ENCODE data around the gene PKIB.
"Not testable (repeated sequence)": the region's sequence is repeated elsewhere in the genome, so short reads cannot be mapped to it uniquely, and the experiment has no call there.

The PKIB gene, protein sequence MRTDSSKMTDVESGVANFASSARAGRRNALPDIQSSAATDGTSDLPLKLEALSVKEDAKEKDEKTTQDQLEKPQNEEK

DNA sequence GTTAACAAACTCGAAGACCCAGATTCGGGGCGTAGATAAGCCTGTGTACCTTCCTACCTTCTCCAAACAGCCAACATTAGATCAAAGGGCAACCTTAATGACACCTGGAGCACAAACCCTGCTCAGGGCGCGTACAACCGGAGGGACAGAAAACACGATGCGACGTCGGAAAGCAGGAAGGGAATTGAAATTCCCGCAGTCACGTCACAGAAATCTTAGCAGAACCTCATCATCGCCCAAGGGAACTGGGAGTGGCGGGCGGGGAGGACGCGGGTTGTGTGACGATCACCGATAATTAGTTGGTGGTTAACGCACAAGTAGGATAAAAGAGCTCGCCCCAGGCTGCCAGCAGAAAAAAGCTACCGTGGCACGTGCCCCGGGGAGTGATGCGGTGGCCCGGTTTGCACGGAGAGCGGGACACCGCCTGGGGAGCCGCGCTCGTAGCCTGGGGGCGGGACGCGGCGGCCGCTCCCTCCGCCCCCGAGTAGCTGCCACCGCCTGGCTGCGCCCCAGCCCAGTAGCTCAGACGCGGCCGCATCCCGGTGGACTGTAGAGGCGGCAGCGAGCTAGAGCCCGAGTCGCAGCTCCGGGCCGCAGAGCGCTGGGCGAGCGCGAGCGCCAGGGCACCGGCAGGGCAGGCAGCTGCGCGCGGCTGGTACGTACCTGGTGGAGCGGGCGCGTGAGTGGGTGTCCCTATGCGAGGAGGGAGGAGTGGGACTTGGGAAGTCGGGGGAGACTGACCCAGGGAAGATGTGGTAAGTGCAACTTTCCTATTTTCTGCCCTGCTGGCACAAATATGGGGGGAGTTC is at the start of gene PKIB:
TSS of gene PKIB (plus strand) at position 525 of the 809 bp plus-strand sequence. CDS start 107,390 bp downstream, outside the sequence.
- DNase-seq = peak; percentile 99

DNA sequence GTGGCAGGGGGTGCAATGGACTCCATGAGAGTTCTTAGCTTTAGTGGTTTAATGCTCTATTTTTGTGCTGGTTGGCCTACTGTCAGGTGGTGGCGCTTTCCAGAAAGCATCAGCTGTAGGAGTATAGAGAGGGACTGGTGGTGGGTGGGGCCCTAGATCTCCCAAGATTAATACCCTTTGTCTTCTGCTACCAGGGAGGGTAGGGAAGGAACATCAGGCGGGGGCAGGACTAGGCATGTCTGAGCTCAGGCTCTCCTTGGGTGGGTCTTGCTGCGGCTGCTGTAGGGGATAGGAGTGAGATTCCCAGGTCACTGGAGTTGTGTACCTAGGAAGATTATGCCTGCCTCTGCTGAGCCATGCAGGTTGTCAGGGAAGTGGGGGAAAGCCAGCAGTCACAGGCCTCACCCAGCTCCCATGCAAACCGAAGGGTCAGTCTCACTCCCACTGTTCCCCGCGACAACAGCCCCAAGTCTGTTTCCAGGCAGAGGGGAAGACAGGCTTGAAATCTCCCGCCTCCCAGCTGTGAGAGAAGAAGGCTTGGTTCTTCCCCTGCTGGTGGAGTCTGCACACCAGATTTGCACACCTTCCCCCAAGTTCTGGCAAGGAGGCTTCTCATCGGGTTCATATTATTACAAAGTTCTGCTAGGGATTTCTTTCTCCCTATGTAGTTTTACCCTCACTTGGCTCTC is 46.7 kb upstream of the PKIB start:
- no peak for DNase-seq

DNA sequence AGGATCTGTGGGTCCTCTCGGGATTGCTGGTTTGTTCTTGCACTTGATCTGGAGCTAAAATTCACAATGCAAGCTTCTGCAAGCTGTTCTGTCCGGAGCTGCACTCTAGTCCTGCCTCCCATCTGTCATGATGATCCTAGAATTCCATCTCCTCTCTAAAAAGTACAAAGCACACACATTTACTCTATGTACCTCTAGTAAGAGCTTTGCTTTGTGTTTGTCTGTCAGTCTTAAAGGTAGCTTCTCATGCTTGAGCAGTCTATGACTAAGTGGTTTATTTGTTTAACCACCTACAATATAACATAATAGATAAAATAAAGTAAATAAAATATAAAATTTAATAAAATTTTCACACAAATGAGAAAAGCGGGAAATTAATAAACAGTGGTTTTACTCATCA is 46.0 kb upstream of the PKIB start:
- no peak for DNase-seq

DNA sequence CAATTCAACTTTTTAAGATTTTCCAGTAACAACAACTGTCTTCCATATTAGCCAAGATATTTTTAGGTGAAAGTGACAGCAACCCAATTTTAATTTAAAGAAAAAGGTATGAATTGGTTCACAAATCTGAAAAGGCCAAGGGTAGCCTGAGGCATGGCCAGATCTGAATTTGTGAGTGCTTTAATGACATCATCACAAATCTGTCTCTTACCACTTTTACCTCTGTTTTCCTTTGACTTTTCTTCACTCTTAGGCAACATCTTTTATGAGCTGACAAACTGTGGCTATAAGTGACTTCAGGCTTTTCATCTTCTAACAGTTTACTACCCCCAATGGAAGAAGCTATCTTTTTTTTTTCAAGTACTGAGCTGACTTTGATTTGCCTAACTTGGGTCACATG is 44.5 kb upstream of the PKIB start:
- DNase-seq = no peak

DNA sequence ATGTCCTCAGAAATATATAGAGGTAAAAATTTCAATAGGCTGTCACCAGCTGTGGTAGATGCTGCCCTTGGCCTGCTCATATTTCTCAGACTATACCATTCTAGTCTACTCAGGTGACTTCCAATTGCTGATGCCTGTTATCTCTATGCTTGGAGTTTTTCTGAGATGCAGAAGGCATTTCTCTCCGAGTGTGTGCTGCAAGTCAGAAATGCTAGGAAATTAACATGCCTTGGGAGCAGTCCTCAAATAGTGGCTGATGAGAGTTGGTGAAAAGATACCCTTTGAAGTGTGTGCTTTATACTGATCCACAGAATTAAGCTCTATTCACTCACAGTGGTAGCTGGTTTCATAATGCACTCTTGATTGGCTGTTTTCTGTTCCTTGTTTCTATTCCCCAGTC is 43.2 kb upstream of the PKIB start:
- DNase-seq = no peak

DNA sequence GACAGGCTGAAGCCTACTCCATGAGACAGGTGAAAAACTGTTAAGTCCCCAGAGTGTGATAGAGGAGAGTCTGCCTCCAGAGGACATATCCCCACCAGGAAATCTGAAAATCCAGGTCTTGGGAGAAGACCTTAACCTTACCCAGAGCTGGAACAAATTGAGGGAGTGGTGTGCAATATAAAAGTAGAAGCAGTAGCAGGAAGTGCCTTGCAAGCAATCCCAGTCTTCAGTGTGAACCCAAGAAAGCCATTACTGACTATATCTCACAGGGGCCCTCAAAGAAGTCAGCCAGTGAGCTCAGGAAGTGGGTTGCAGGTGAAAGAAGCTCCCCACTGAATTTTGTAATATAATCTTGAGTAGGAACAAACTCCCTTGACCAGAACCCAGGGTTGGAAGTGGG is 41.9 kb upstream of the PKIB start:
- DNase-seq = peak; percentile 28

DNA sequence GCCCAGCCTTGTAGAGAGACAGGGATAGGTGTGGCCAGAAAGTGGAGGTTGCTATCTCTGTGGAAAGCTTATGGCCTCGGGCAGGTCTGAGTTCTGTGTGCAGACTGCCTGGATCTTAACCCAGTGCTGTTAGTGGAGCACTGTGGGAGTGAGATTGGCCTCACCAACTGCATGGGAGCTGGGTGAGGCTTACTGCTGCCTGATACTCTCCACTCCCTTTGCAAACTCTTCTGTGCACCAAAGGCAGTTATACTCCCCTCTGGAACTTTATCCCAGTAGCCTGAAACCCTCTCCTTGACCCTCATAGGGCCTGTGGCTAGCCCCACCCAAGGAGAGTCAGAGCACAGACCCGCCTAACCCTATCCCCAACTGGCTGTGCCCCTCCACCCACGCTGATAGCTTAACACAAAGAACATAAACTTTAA is 41.4 kb upstream of the PKIB start:
- peak; percentile 66 for DNase-seq

DNA sequence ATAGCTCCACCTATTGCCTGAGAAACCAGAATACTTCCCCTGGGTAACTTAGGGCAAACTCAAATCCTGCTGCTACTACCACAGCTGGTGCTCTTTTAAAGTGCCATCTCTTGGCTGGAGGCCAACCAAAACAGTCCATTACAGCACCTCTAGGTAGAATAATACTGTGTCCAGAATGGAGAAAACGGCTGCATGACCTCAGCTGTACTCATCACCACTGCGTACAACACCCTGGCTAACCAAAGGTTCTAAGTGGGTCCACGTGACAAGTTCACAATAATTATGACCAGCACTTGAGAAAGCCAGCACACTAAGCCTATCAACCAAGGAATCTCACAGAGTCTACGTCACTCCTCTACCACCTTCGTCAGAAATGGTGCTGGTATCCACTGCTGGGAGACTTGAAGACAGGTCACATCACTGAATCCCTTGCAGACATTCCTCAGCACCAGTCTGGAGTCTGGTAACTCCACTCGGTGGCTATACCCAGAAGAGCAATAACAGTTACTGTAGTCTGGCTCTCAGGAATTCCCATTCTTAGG is 40.9 kb upstream of the PKIB start:
- peak; percentile 88 for DNase-seq

DNA sequence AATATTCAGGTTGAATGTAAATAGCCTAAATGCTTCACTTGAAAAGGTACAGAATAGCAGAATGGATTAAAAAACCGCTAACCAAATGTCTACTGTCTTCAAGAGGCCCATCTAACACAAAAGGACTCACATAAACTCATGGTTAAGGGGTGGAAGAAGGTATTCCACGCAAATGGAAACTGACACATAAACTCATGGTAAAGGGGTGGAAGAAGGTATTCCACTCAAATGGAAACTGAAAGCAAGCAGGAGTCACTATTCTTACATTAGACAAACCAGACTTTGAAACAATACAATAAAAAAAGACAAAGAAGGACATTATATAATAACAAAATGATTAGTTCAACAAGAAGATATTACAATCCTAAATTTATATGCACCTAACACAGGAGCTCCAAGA is 38.3 kb upstream of the PKIB start:
- no peak for DNase-seq

DNA sequence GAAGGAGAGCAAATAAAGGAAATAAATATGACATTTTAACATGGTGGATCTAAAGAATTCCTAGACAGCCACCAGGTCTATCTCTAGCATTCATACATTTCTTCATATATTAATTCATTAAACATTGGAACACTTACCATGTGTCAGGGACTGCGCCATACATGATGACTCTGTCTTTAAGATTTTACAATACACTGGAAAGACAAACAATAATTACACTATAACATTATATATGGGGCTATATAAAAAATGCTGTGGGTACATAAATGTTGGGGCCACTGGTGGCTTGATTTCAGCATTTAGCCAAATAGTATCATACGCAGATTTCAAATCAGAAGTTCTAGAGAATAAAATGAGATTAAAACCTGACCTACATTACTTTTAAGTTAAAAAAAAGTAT is 33.3 kb upstream of the PKIB start:
- no peak for DNase-seq

DNA sequence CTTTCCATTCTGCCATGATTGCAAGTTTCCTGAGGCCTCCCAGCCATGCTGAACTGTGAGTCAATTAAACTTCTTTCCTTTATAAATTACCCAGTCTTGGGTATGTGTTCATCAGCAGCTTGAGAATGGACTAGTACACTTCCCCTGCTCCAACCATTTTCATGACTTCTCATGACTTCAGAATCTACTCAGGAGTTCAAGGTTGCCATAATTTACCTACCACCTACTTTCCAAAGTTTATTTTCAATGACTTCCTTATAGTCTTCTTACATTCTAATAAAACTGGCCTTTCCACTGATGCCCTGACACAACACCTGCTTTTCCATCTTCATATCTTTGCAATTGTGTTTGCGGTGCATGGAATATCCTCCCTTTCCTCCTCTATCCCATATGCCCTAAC is 31.2 kb upstream of the PKIB start:
- no peak for DNase-seq

DNA sequence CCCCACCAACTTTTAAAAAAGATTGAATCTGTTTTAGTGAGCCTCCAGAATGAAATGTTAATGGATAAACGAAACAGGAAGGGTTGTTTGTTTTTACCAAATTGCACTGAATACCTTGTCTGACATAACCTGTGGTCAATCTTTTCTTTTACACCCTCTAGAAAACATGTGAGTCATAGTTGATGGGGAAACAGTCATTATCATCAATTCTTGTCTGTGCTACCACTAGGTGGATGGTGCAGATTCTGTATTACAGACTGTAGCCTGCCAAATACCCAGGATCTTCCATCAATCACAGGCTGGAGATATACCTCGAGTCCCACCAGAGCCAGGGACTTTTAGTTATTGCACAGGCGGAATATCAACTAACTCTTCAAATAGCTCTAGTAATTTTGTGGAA is 29.5 kb upstream of the PKIB start:
- peak; percentile 92 for DNase-seq

DNA sequence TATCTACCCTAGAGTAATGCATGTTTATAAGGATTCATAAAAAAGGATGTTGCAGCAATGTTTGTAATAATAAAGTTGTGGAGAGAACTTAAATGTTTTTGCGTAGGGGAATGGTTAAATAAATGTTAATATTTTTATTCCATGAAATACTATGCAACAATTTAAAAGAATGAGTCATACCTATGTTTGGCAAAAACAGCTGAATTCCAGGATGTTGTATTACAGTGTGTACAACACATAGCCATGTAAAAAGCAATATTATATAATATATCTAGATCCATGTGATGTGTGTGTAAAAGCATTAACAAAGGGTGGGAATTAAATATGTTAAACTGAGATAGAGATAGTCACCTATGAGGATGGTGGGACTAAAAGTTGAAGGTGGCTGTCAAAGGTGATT is 21.1 kb upstream of the PKIB start:
- peak; percentile 31 for DNase-seq

DNA sequence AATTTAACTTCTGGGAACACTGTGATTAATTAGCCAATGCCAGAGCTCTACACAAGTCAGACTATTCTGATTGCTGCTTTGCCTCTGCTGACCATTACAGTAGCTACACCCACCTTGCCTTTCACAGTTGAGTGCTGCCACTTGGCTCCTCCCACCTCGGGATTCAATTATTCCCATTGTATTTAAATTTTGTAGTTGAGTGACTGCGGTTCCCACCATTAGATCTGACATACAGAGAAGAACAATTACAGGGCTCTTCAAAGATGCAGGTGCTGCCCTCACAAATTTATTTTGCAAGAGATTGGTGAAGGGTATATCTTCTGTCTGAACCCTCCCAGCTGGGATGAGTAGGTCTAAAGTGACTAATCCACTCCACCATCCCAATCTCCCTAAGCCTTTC is 11.9 kb upstream of the PKIB start:
- DNase-seq = not testable (repeated sequence)

DNA sequence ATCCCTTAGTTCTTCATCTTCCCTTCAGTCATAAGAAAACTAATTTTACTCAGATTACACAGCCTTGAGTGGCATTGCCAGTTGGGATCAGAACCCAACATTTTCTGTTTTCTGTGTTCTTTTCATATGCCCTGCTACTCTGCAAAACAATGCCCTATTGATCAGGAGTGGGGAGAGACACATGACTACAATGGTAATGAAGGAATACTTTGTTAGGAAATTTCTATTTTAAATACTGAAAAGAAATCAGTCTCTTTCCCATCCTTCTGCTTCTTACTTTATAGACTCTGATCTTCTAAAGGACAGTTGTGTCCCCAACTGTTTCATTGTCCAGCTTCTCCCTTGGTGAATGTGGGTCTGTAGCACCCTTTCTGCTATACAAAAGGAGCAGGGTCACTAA is 5.5 kb upstream of the PKIB start:
- DNase-seq = no peak

DNA sequence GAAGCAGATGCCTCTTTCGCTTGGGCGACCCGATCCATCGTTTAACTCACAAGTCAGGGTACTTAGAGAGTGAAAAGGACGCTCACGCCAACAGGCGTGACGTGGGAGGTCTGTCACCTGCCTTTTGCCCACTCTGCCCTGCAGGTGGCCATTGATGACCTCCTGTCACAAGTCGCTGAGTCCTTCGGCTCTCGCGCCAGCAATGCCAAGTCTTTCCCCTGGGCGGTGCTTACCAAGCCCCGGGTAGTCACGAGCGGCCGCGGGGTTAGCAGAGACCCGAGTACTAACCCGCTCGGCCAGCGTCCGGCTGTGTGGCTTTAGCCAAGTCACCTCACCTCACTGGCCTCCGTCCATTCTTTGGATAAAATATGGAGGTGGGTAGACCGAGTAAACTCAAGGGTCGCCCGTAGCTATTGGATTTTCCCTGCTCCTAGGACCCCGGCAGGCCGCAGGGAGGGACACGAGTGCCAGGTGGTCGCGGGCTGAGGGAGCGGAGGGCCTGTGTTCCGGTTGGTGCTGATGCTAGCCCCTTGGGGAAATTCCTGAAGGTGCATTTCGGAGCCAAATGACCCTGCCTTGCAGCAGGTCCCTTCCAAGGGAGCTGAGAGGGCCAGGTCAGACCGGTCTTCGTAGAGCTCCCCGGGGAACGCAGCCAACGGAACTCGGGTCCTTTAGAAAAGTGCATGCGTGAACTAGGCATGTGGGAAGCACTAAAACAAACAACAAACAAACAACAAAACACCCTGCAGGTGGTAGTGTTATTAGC is 668 bp downstream of the PKIB start:
- DNase-seq = peak; percentile 95

DNA sequence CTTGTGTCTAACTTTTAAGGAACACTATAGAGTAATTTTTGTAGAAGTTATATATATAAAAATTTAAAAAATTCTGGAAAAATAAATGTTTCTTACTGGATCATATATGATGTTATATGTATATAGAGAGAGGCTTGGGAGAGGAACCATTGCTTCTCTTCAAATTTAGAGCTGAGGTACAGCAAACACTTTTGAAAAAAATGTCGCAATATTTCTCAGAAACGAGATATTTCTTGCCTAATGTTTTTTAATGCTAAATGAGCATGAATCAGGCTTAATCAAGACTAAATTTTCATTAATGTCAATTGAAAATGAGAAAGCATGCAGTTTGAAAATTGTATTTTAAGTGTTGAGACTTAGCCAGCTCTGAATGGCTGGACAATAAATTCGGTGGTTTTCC is 2.6 kb downstream of the PKIB start:
- DNase-seq = no peak

DNA sequence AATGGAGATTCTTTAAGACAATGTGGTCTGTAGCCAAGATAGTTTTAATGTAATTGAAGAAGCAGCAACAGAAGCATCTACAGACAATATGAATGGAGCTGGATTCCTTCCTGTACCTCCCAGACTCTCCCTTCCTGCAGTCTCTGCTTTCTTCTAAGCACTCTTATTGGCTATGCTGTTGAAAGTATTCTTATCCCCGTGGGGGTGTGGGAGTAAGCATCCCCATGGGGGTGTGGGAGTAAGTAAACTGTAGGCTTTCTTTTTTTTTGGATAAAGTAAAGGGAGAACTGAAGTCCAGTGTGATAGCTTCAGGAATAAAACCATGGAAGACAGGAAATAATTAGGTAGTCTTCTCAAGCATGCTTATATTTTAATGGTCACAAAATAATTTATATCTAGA is 4.1 kb downstream of the PKIB start:
- no peak for DNase-seq

DNA sequence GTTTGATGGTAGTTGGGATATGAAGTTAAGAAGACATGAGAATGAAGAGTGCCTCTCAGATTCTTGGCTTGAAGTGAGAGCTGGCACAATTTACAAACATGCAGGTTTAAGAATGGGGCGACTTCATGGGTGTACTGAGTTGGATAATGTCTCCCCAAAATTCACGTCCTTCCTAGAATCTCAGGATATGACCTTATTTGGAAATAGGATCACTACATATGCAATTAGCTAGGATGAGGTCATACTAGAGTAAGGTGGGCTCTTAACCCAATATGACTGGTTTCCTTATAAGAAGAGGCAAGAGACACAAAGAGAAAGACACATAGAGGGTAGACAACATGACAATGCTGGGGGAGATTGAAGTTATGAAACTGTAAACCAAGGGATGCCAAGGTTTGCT is 5.2 kb downstream of the PKIB start:
- DNase-seq = no peak

DNA sequence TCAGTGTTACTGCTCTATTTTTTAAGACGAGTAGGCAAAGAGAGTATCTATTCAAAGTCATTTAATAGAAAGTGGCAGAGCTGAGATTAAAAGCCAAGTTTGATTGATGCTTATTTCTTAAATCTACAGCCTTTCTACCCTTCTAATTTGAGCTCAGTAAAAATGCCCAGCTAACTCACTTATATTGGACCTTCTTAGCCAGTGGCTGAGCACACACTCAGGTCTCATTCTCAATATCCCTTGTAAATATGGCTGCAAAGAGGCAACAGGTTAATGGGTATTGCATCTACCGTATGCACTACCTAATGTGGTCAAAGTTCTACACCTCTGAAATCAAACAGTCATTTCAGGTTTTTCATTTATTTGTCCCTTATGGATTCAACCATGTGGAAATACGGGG is 6.7 kb downstream of the PKIB start:
- peak; percentile 26 for DNase-seq

DNA sequence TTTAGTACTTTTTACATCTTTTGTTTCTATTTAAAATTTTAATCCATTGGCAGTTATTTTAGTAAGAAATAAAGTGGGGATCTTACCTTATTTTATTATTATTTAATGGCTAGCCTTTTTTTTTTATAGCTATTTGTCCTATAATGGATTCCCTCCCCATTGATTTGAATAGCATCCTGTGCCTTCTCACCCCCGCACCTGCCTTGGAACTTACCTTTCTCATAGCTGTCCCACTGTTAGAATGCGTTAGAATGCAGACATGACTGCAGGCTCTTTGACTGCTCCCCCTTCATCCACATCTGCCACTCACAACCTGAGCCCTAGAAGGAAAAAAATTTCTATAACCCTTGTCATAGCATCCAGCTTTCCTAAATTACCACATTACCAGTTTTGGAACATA is 9.1 kb downstream of the PKIB start:
- DNase-seq = peak; percentile 61

DNA sequence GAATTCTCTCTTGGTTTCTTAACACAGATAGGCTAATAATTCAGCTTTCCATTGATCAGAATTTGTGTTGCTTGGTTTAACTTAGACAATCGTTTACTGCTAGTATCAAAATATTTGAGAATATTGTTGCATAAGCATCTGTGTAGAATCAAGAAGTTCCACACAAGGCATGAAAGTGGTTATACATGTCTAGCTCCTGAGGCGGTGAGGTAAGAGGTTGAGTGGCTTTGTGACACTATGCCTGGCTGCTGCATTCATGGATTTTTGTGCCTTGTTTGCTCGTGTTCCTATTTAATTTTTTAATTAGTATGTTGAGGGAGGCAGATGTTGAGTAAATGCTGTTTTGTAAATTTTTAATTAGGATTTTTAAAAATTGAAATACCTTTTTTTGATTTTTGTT is 10.2 kb downstream of the PKIB start:
- DNase-seq = peak; percentile 69

DNA sequence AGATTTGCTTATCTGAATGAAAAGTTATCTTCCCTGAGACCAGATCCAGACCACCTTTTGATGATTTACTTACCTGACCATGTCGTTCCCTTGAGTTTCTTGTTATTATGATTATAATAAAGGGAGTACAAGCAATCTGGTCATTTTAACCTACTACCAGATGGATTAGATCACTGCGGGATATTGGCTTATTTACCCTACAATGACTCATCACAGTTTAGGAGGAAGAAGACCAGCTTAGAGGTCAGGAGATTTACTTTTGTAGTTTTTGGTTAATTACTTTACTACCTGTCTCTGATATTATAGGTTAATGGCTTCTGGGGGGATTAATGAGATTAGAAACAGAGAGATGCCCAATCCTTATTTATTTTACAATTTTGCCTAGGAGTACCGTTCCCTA is 10.7 kb downstream of the PKIB start:
- DNase-seq = peak; percentile 94

Data from NCI-H146 (cell line).